Stomach (tissue), 9 donors: Measurements from ENCODE around the gene CERS2. TPM values are rescaled to one million over a fixed set of nuclear protein-coding genes. Genes with fewer than 3 reads are reported as not detected.

Source experiments
- DNase-seq, 2 donors: peaks; one replicate each; pipeline versions ENCODE4 v3.0.0 to v3.0.0-alpha.2; 2013 to 2019
- H3K27ac ChIP-seq, 5 donors: fragments of 200-600 bp in 4 of 5; sonication (generic) in 4 of 5; one replicate each; pipeline ENCODE4 v1.5.1; 2013 to 2019; ENCODE audit warnings: mild to moderate bottlenecking in 1 of 5, moderate library complexity in 1 of 5
- H3K27me3 ChIP-seq, 3 donors: fragments of 200-600 bp; sonication (generic); one replicate each; pipeline ENCODE4 v1.5.1; 2017 to 2019; ENCODE audit warnings: mixed run types in 1 of 3
- H3K36me3 ChIP-seq, 4 donors: fragments of 200-600 bp; sonication (generic); 1 replicate in 3 of 4; 2 replicates in 1 of 4; pipeline ENCODE4 v1.5.1; 2016 to 2019
- H3K4me1 ChIP-seq, 4 donors: fragments of 200-600 bp; sonication (generic); one replicate each; pipeline ENCODE4 v1.5.1; 2016 to 2019
- H3K4me3 ChIP-seq, 4 donors: fragments of 200-600 bp; sonication (generic) in 3 of 4; one replicate each; pipeline ENCODE4 v1.5.1; 2016 to 2019; ENCODE audit warnings: mild to moderate bottlenecking in 1 of 4
- H3K9me3 ChIP-seq, 4 donors: fragments of 200-600 bp; sonication (generic); one replicate each; pipeline ENCODE4 v1.5.1; 2016 to 2019
- EP300 ChIP-seq: sonication (generic); formaldehyde crosslinking; IDR thresholded peaks from one replicate; pipeline ENCODE4 v1.6.1; 2017; ENCODE audit warnings: antibody characterized with exemption
- POLR2A ChIP-seq, 4 donors: fragments of 450-650 bp; IDR thresholded peaks; one replicate each; pipeline ENCODE4 v1.6.1; 2016; ENCODE audit warnings: antibody characterized with exemption in 4 of 4, control low read depth in 2 of 4, mild to moderate bottlenecking in 1 of 4, moderate library complexity in 1 of 4
- POLR2AphosphoS5 ChIP-seq, 3 donors: sonication (generic); formaldehyde crosslinking; IDR thresholded peaks; one replicate each; pipeline ENCODE4 v1.6.1; 2016; ENCODE audit warnings: antibody characterized with exemption in 3 of 3
- WGBS, 5 donors: extraction: QIAGEN DNeasy Blood & Tissue Kit in 3 of 5; methylation state at CpG; one replicate each; pipeline versions ENCODE4 v1.1.5 to v1.1.7; 2013 to 2018; 5-methylcytosine and 5-hydroxymethylcytosine counted together
- intact Hi-C: fragments of 100-400 bp; cut with DNase I; formaldehyde crosslinking; loops from one replicate; pipeline ENCODE4 v1.15.1; 2023; ENCODE audit warnings: low total_unique reads
- polyA plus RNA-seq, 3 donors: library from polyadenylated mRNA; stranded (reverse); fragments of 200-250 nt; gene quantifications; one replicate each; pipeline ENCODE4 v1.2.3, GENCODE V29; 2013
- total RNA-seq, 5 donors: library from RNA; depleted of rRNA; stranded (reverse); fragments of >200 nt; gene quantifications; one replicate each; pipeline versions ENCODE4 v1.1.0 to v1.2.3, GENCODE V29; 2014 to 2016
- TF ChIP-seq, protein P1 (sequence below), 7 experiments: fragments of 450-650 bp in 4 of 7; fragments of 200-600 bp in 3 of 7; sonication (generic) in 3 of 7; IDR thresholded peaks; one replicate each; pipeline ENCODE4 v1.5.1; 2016 to 2019; ENCODE audit warnings: antibody characterized with exemption in 7 of 7, control low read depth in 2 of 7, mild to moderate bottlenecking in 1 of 7
- donor health status: healthy with polysubstance abuse.
- donor health status: Bipolar disorder and iron deficiency.
- donor health status: healthy.

CERS2 gene
- total and polyA plus RNA-seq, 8 donors: 24.9 to 125 (median 106) TPM

- peaks cover 48 to 100% (median 99%) of the 10 kb centered on the region in 4 donors for H3K36me3 ChIP-seq
- no peak overlapping the region for H3K27ac ChIP-seq
- intact Hi-C loops: no loop called here
- peaks cover 0 to 3% (median 0%) of the 10 kb centered on the region in 4 donors for H3K4me1 ChIP-seq
- no peak for TF ChIP-seq POLR2A (IDR thresholded peaks at IDR 0.05)
- no peak for TF ChIP-seq POLR2AphosphoS5 (IDR thresholded peaks at IDR 0.05)
- no peak for TF ChIP-seq EP300
- TF ChIP-seq, protein P1, sequence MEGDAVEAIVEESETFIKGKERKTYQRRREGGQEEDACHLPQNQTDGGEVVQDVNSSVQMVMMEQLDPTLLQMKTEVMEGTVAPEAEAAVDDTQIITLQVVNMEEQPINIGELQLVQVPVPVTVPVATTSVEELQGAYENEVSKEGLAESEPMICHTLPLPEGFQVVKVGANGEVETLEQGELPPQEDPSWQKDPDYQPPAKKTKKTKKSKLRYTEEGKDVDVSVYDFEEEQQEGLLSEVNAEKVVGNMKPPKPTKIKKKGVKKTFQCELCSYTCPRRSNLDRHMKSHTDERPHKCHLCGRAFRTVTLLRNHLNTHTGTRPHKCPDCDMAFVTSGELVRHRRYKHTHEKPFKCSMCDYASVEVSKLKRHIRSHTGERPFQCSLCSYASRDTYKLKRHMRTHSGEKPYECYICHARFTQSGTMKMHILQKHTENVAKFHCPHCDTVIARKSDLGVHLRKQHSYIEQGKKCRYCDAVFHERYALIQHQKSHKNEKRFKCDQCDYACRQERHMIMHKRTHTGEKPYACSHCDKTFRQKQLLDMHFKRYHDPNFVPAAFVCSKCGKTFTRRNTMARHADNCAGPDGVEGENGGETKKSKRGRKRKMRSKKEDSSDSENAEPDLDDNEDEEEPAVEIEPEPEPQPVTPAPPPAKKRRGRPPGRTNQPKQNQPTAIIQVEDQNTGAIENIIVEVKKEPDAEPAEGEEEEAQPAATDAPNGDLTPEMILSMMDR (IDR thresholded peaks at IDR 0.05): no peak
- no peak overlapping the region for H3K4me3 ChIP-seq
- no peaks in the 10 kb centered on the region for H3K27me3 ChIP-seq
- WGBS, 5 donors: 96 to 98% (median 97%) methylated on average over 11 of the region's 11 CpGs
- DNase-seq: no peak
- no peaks in the 10 kb centered on the region for H3K9me3 ChIP-seq
These were observed 17.0 kb downstream of the CERS2 start for GRCh38 chr1:150957666-150958065.

GRCh38 chr1:150955280-150955679, 19.4 kb downstream of the CERS2 start:
- H3K4me1 ChIP-seq: no peaks in the 10 kb centered on the region
- no peaks in the 10 kb centered on the region for H3K9me3 ChIP-seq
- peak overlapping the region in 1 of 5 donors; percentile 29 for H3K27ac ChIP-seq
- H3K36me3 ChIP-seq: peaks cover 53 to 100% (median 99%) of the 10 kb centered on the region in 4 donors
- TF ChIP-seq POLR2A (IDR thresholded peaks at IDR 0.05) (no peak), POLR2AphosphoS5 (IDR thresholded peaks at IDR 0.05) (no peak), EP300 (no peak)
- TF ChIP-seq, protein P1 (IDR thresholded peaks at IDR 0.05): no peak
- no peak for DNase-seq
- H3K27me3 ChIP-seq: no peaks in the 10 kb centered on the region
- H3K4me3 ChIP-seq: no peak overlapping the region
- intact Hi-C loops: no loop called here

DNA sequence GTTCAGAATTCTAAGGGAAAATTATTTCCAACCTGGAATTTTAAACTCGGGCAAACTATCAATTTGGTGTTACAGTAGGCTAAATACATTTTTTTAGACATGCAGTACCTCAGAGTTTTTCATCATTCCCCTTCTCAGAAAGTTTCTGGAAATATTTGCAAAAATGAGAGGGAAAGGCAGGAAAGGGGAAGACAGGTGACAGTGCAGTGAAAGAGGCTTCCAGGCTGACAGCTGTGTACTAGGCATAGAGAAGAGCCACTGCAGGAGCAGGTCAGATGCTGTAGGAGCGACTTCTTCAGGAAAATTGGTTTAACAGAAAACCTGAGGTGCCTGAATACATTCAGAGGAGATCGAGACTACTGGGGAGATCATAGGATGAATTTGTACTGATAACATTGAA, 19.9 kb downstream of the CERS2 start:
- Histone ChIP-seq H3K4me1 (no peaks in the 10 kb centered on the region), H3K9me3 (no peaks in the 10 kb centered on the region), H3K4me3 (no peak overlapping the region), H3K36me3 (peaks cover 53 to 100% (median 99%) of the 10 kb centered on the region in 4 donors), H3K27me3 (no peaks in the 10 kb centered on the region), H3K27ac (peak overlapping the region in 1 of 5 donors; percentile 13)
- 80 to 92% (median 86%) methylated on average over 3 of the region's 3 CpGs for WGBS, 5 donors
- intact Hi-C loops: no loop called here
- no peak for TF ChIP-seq POLR2AphosphoS5 (IDR thresholded peaks at IDR 0.05)
- TF ChIP-seq POLR2A (IDR thresholded peaks at IDR 0.05): no peak
- TF ChIP-seq, protein P1 (IDR thresholded peaks at IDR 0.05): no peak
- TF ChIP-seq EP300: no peak
- DNase-seq: no peak

DNA sequence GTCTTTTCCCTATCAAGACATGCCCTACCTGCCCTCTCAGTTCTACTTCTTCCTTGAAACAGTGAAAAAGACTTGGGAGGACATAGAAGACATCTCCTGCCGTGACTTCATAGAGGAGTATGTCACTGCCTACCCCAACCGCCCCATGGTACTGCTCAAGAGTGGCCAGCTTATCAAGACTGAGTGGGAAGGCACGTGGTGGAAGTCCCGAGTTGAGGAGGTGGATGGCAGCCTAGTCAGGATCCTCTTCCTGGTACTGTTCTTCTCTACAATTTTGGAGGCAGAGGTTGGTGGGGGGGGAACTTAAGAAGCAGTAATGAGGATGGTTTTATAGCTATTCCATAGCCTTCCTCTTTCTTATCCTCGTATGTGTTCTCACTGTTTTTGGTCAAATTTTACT, 29.8 kb downstream of the CERS2 start:
- peaks cover 94 to 100% (median 100%) of the 10 kb centered on the region in 4 donors for H3K36me3 ChIP-seq
- 76 to 88% (median 82%) methylated on average over 5 of the region's 5 CpGs for WGBS, 5 donors

More for the DNA sequence above, 29.8 kb downstream of the CERS2 start:
- intact Hi-C loops: no loop called here
- H3K4me3 ChIP-seq: no peak overlapping the region
- no peaks in the 10 kb centered on the region for H3K9me3 ChIP-seq
- no peaks in the 10 kb centered on the region for H3K4me1 ChIP-seq
- TF ChIP-seq POLR2AphosphoS5 (IDR thresholded peaks at IDR 0.05) (no peak), EP300 (no peak), POLR2A (IDR thresholded peaks at IDR 0.05) (no peak)
- TF ChIP-seq, protein P1 (IDR thresholded peaks at IDR 0.05): no peak
- H3K27ac ChIP-seq: no peak overlapping the region
- H3K27me3 ChIP-seq: no peaks in the 10 kb centered on the region
- DNase-seq: no peak
